Measurements from ENCODE around the gene CCDC6. TPM values are rescaled to one million over a fixed set of nuclear protein-coding genes. Genes with fewer than 3 reads are reported as not detected.

CCDC6 gene
- total and polyA plus RNA-seq, 9 of the 15 experiments (the other 6 are each of a cell fraction or from before 2014, with no cell fraction given): 10.4 to 41.0 (median 20.9) TPM

DNA sequence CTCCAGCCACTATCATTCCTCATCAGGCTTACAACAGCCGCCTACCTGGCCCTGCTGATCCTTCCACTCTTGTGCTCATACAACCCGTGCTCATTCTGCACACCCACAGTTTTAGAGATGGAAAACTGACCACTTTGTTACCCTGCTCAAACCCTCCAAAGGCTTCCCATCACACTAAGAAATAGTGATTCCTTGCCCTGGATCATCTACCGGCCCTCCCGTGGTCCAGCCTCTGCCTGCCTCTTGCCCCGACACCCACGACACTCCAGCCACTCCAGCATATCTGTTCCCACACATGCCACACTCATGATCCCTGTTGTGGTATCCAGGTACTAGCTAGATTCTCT, 36.8 kb downstream of the CCDC6 start:
- Histone ChIP-seq H3K9me1 (ENCODE audit: control insufficient read depth, insufficient read depth, low read length) (peaks cover 6% of the 10 kb centered on the region), H3K36me3 (ENCODE audit: control insufficient read depth, insufficient read depth, low read length) (no peaks in the 10 kb centered on the region), H3K4me3 (no peak overlapping the region), H3K79me2 (ENCODE audit: control insufficient read depth, insufficient read depth, low read length) (peaks cover 91% of the 10 kb centered on the region), H2AFZ (ENCODE audit: low read depth, low read length) (no peak overlapping the region), H3K4me2 (ENCODE audit: insufficient read depth, low read length) (no peak overlapping the region; the same call in 1 of the 2 replicates), H4K20me1 (replicated peaks; ENCODE audit: control insufficient read depth, insufficient read depth, low read length) (peaks cover 23% of the 10 kb centered on the region), H3K27ac (ENCODE audit: extremely low read depth, low read depth, low read length) (no peak overlapping the region), H3K9ac (ENCODE audit: insufficient read depth in 1 of 2, low read depth in 2 of 2, low read length in 2 of 2) (no peak overlapping the region), H3K4me1 (replicated peaks in 1 of 2; ENCODE audit: control insufficient read depth in 2 of 2, insufficient read depth in 2 of 2, low read length in 2 of 2) (peaks cover 3 to 56% of the 10 kb centered on the region in 2 experiments; a peak in 4 of 5 replicates), H3K27me3 (ENCODE audit: control insufficient read depth in 2 of 2, insufficient read depth in 2 of 2, low read length in 2 of 2) (no peaks in the 10 kb centered on the region), H3K9me3 (replicated peaks; ENCODE audit: control insufficient read depth, insufficient read depth, low read depth, low read length) (no peaks in the 10 kb centered on the region)
- in situ Hi-C loops (cut with MboI): no loop called here
- ATAC-seq: no peak
- no peak for DNase-seq (ENCODE audit: extremely low read depth in 1 of 4, low spot score in 3 of 4)
- CTCF ChIA-PET (ENCODE audit: low intra/inter-chr PET ratio): no interaction called here
- no peak for FAIRE-seq
- intact Hi-C loops (cut with micrococcal nuclease): loop anchor here (10.0 kb wide), 1 partner anchor 335 kb away; no protein-coding TSS in a partner anchor
- 69% methylated on average over 6 of the region's 6 CpGs for WGBS (ENCODE audit: insufficient coverage, low coverage, missing lambda C conversion rate)
- BruUV-seq (replicated peaks): no TSS peak
- POLR2A ChIA-PET: interaction anchor here (0.6 kb wide), 1 partner anchor 982 kb away, joined by 3 read pairs; no protein-coding TSS in a partner anchor
- TF ChIP-seq POLR2A (conservative IDR thresholded peaks at IDR 0.05) (no peak), ZNF436 (CRISPR knock-in tag; IDR thresholded peaks at IDR 0.05) (no peak), ZNF507 (tag; conservative IDR thresholded peaks at IDR 0.05) (no peak), ZZZ3 (IDR thresholded peaks at IDR 0.05) (no peak), FOXK2 (conservative IDR thresholded peaks at IDR 0.05 in 1 of 2, IDR thresholded peaks at IDR 0.05 in 1 of 2; ENCODE audit: low read depth in 2 of 2) (no peak), GTF2E2 (tag; IDR thresholded peaks at IDR 0.05) (no peak), ZBED1 (IDR thresholded peaks at IDR 0.05) (no peak), EP400 (IDR thresholded peaks at IDR 0.05) (no peak)
- TF ChIP-seq, protein P1, sequence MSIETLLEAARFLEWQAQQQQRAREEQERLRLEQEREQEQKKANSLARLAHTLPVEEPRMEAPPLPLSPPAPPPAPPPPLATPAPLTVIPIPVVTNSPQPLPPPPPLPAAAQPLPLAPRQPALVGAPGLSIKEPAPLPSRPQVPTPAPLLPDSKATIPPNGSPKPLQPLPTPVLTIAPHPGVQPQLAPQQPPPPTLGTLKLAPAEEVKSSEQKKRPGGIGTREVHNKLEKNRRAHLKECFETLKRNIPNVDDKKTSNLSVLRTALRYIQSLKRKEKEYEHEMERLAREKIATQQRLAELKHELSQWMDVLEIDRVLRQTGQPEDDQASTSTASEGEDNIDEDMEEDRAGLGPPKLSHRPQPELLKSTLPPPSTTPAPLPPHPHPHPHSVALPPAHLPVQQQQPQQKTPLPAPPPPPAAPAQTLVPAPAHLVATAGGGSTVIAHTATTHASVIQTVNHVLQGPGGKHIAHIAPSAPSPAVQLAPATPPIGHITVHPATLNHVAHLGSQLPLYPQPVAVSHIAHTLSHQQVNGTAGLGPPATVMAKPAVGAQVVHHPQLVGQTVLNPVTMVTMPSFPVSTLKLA (conservative IDR thresholded peaks at IDR 0.05): no peak
- TF ChIP-seq, protein P2, sequence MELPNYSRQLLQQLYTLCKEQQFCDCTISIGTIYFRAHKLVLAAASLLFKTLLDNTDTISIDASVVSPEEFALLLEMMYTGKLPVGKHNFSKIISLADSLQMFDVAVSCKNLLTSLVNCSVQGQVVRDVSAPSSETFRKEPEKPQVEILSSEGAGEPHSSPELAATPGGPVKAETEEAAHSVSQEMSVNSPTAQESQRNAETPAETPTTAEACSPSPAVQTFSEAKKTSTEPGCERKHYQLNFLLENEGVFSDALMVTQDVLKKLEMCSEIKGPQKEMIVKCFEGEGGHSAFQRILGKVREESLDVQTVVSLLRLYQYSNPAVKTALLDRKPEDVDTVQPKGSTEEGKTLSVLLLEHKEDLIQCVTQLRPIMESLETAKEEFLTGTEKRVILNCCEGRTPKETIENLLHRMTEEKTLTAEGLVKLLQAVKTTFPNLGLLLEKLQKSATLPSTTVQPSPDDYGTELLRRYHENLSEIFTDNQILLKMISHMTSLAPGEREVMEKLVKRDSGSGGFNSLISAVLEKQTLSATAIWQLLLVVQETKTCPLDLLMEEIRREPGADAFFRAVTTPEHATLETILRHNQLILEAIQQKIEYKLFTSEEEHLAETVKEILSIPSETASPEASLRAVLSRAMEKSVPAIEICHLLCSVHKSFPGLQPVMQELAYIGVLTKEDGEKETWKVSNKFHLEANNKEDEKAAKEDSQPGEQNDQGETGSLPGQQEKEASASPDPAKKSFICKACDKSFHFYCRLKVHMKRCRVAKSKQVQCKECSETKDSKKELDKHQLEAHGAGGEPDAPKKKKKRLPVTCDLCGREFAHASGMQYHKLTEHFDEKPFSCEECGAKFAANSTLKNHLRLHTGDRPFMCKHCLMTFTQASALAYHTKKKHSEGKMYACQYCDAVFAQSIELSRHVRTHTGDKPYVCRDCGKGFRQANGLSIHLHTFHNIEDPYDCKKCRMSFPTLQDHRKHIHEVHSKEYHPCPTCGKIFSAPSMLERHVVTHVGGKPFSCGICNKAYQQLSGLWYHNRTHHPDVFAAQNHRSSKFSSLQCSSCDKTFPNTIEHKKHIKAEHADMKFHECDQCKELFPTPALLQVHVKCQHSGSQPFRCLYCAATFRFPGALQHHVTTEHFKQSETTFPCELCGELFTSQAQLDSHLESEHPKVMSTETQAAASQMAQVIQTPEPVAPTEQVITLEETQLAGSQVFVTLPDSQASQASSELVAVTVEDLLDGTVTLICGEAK (IDR thresholded peaks at IDR 0.05): no peak
- TF ChIP-seq, protein P2 (CRISPR knock-in tag; IDR thresholded peaks at IDR 0.05): no peak
- TF ChIP-seq, protein P3, sequence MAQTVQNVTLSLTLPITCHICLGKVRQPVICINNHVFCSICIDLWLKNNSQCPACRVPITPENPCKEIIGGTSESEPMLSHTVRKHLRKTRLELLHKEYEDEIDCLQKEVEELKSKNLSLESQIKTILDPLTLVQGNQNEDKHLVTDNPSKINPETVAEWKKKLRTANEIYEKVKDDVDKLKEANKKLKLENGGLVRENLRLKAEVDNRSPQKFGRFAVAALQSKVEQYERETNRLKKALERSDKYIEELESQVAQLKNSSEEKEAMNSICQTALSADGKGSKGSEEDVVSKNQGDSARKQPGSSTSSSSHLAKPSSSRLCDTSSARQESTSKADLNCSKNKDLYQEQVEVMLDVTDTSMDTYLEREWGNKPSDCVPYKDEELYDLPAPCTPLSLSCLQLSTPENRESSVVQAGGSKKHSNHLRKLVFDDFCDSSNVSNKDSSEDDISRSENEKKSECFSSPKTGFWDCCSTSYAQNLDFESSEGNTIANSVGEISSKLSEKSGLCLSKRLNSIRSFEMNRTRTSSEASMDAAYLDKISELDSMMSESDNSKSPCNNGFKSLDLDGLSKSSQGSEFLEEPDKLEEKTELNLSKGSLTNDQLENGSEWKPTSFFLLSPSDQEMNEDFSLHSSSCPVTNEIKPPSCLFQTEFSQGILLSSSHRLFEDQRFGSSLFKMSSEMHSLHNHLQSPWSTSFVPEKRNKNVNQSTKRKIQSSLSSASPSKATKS (CRISPR knock-in tag; IDR thresholded peaks at IDR 0.05): no peak
